Lung (tissue), 12 donors: ENCODE results near the gene FADS3. TPM values are rescaled to one million over a fixed set of nuclear protein-coding genes. Genes with fewer than 3 reads are reported as not detected.

Source experiments
- ATAC-seq: fragments of 200-7000 bp; cut with Tn5 transposase; one replicate; pipeline ENCODE4 v1.9.1; 2020; ENCODE audit warnings: moderate number of reproducible peaks; ENCODE audit not compliant: insufficient read depth, low FRiP score
- DNase-seq, 3 donors: peaks; one replicate each; pipeline ENCODE4 v3.0.0-alpha.2; 2013 to 2017
- H3K27ac ChIP-seq, 2 donors: one replicate each; pipeline ENCODE4 v1.5.1; 2013; ENCODE audit warnings: mild to moderate bottlenecking in 2 of 2, moderate library complexity in 2 of 2, control low read depth in 1 of 2, inconsistent platforms in 1 of 2, low read depth in 1 of 2, low read length in 1 of 2
- H3K27me3 ChIP-seq, 3 donors: one replicate each; pipeline ENCODE4 v1.5.1; 2013; ENCODE audit warnings: low read length in 2 of 3; ENCODE audit not compliant: control insufficient read depth in 3 of 3, insufficient read depth in 3 of 3
- H3K36me3 ChIP-seq, 4 donors: one replicate each; pipeline ENCODE4 v1.5.1; 2013; ENCODE audit warnings: low read length in 4 of 4, mild to moderate bottlenecking in 1 of 4, moderate library complexity in 1 of 4; ENCODE audit not compliant: control insufficient read depth in 4 of 4, insufficient read depth in 4 of 4
- H3K4me1 ChIP-seq, 5 donors: one replicate each; pipeline ENCODE4 v1.5.1; 2013; ENCODE audit warnings: low read length in 5 of 5, mild to moderate bottlenecking in 2 of 5, moderate library complexity in 1 of 5; ENCODE audit not compliant: control insufficient read depth in 5 of 5, insufficient read depth in 5 of 5
- H3K4me3 ChIP-seq: one replicate; pipeline ENCODE4 v1.5.1; 2013; ENCODE audit warnings: mild to moderate bottlenecking, control low read depth, moderate library complexity
- H3K9ac ChIP-seq, 2 donors: one replicate each; pipeline ENCODE4 v1.5.1; 2013; ENCODE audit warnings: low read length in 2 of 2, control low read depth in 1 of 2; ENCODE audit not compliant: insufficient read depth in 1 of 2
- H3K9me3 ChIP-seq, 4 donors: one replicate each; pipeline ENCODE4 v1.5.1; 2013; ENCODE audit warnings: low read length in 3 of 4, mild to moderate bottlenecking in 1 of 4, moderate library complexity in 1 of 4; ENCODE audit not compliant: control insufficient read depth in 4 of 4, insufficient read depth in 3 of 4
- WGBS, 2 donors: extraction: QIAGEN DNeasy Blood & Tissue Kit; methylation state at CpG; one replicate each; pipeline ENCODE4 v1.1.7; 2013; 5-methylcytosine and 5-hydroxymethylcytosine counted together
- polyA plus RNA-seq, 2 donors: library from polyadenylated mRNA; stranded (reverse); fragments of 200-250 nt; gene quantifications; one replicate each; pipeline ENCODE4 v1.2.1, GENCODE V29; 2013
- total RNA-seq, 2 donors: library from RNA; depleted of rRNA in 1 of 2; stranded (reverse); fragments of >200 nt in 1 of 2; gene quantifications; one replicate each; pipeline ENCODE4 v1.2.1, GENCODE V29; 2014 to 2021
- TF ChIP-seq, protein P1 (sequence below): IDR thresholded peaks from 2 replicates; pipeline ENCODE4 v1.5.1; 2012; ENCODE audit warnings: mild to moderate bottlenecking; ENCODE audit errors: control extremely low read depth, extremely low read depth
- donor health status: control.
- donor health status: control.
- donor health status: Bipolar disorder and iron deficiency.
- donor health status: healthy.
- donor health status: DM: yes; HTN: yes; CAD: no.

Gene FADS3
- total and polyA plus RNA-seq, 4 donors = 12.3 to 64.8 (median 54.5) TPM

DNA sequence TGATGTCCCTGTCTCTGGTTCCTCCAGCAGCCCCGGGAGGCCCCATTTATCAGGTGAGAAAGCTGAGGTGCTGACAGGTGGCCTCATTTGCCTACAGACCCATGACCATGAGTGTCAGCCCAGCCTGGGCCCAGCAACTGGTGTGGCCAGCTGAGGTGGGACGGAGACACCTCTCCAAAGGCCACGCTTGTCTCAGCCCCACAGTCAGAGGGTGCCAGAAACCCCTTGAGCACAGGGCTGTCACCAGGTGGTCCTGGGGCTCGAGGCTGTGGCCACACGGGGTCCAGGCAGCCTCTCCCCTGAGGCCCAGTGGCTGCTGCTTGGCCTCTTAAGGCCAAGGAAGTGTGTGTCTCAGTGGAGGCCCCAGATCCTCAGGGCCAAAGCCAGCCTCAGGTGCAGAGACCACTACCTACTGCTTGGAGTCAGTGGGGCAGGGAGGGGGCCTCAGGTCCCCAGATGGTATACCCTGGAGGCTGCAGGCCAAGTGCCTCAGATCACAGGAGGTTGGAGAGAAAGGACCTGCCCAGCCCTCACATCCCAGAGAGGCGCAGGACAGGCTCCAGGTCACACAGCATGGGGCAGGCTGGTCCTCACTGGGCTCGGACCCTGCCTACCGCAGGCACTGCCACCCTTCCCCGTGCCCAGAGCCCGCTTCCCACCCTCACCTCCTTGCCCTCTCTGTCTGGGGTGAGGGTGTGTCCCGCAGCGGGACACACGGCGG is 14.6 kb upstream of the FADS3 start:
- Histone ChIP-seq H3K9me3 (no peaks in the 10 kb centered on the region), H3K27me3 (no peaks in the 10 kb centered on the region), H3K4me3 (no peak overlapping the region), H3K4me1 (peaks cover 0 to 26% (median 13%) of the 10 kb centered on the region in 5 donors), H3K9ac (no peak overlapping the region), H3K27ac (no peak overlapping the region), H3K36me3 (peaks cover 0 to 9% (median 4%) of the 10 kb centered on the region in 4 donors)
- WGBS, 2 donors = 90 to 94% methylated on average over 14 of the region's 14 CpGs
- no peak for ATAC-seq
- DNase-seq = no peak
- TF ChIP-seq, protein P1, sequence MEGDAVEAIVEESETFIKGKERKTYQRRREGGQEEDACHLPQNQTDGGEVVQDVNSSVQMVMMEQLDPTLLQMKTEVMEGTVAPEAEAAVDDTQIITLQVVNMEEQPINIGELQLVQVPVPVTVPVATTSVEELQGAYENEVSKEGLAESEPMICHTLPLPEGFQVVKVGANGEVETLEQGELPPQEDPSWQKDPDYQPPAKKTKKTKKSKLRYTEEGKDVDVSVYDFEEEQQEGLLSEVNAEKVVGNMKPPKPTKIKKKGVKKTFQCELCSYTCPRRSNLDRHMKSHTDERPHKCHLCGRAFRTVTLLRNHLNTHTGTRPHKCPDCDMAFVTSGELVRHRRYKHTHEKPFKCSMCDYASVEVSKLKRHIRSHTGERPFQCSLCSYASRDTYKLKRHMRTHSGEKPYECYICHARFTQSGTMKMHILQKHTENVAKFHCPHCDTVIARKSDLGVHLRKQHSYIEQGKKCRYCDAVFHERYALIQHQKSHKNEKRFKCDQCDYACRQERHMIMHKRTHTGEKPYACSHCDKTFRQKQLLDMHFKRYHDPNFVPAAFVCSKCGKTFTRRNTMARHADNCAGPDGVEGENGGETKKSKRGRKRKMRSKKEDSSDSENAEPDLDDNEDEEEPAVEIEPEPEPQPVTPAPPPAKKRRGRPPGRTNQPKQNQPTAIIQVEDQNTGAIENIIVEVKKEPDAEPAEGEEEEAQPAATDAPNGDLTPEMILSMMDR = no peak

DNA sequence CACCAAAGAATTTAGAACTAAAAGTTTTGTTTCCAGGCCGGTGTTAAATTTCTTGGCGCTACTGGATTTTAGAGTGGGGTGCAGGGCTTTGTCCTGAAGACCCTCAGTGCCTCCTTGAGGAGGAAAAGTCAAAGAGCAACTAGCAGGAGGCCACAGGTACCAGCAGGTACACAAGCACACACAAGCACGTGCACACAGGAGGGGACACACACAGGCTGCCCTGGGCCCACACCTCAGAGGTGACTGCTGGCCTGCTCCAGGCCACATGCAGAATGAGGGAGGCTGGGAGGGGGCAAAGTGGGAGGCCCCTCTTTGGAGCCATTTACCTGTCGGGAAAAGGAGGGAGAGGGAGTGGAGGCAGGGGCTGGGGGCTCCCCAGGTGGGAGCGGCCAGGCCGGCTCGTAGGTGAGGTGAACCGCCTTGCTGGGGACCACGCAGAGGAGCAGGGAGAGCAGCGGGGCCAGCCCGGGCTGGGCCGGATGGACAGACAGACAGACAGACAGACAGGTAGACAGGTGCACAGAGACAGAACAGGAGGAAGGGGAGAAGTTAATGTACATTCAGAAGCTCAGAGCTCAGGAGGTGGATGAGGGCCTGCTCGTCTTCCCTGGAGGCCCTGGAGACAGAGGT is 13.8 kb upstream of the FADS3 start:
- H3K9me3 ChIP-seq = no peaks in the 10 kb centered on the region
- DNase-seq = no peak
- H3K9ac ChIP-seq = no peak overlapping the region
- H3K27me3 ChIP-seq = no peaks in the 10 kb centered on the region
- H3K4me3 ChIP-seq = no peak overlapping the region
- peaks cover 0 to 18% (median 6%) of the 10 kb centered on the region in 5 donors for H3K4me1 ChIP-seq
- WGBS, 2 donors = 93 to 94% methylated on average over 13 of the region's 13 CpGs
- TF ChIP-seq, protein P1 = no peak
- ATAC-seq = no peak
- no peak overlapping the region for H3K27ac ChIP-seq
- H3K36me3 ChIP-seq = peaks cover 0 to 9% (median 4%) of the 10 kb centered on the region in 4 donors

DNA sequence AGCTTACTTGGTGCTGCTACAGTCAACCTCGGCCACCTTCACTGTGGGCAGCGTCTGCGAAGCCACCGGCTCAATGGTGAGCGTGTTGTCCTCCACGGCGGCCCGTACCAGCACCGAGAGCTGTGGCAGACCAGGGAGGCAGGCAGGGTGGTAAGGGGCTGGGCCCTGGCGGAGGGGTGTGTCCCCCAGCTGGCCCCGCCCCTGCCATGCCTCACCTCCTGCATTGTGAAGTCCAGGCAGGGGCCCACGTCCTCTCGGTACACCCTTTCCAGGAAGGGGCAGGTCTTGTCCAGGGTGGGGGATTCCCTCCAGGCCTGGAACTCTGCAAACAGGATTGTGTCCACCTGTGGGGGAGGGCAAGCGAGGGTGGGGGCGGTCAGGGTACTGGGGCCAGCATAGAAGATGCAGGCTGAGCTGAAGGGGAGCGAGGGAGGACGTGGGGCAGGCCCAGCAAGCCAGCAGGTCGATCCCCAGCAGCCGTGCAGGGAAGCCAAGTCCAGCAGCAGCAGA is 13.2 kb upstream of the FADS3 start:
- DNase-seq (peak in 1 of 3 donors; percentile 35), ATAC-seq (no peak)
- Histone ChIP-seq H3K27me3 (no peaks in the 10 kb centered on the region), H3K27ac (no peak overlapping the region), H3K4me1 (peaks cover 0 to 14% (median 6%) of the 10 kb centered on the region in 5 donors), H3K36me3 (peaks cover 0 to 9% (median 4%) of the 10 kb centered on the region in 4 donors), H3K9me3 (no peaks in the 10 kb centered on the region), H3K9ac (no peak overlapping the region), H3K4me3 (no peak overlapping the region)
- WGBS, 2 donors = 32 to 50% methylated on average over 19 of the region's 19 CpGs
- TF ChIP-seq, protein P1 = no peak
